IMR-90 (cell line): ENCODE results near the gene FAM89B. TPM values are rescaled to one million over a fixed set of nuclear protein-coding genes. Genes with fewer than 3 reads are reported as not detected.

ENCODE experiments used
- ATAC-seq: fragments of 200-7000 bp; cut with Tn5 transposase; 2 replicates; pipeline ENCODE4 v1.9.1; 2020; ENCODE audit warnings: low read depth, mild to moderate bottlenecking, moderate library complexity
- BruUV-seq: library from RNA; stranded (reverse); fragments of 400-500 nt; replicated peaks from 2 replicates; lab custom pipeline; 2021; lab: Mats Ljungman, UMichigan
- CTCF ChIA-PET: fragments of 300-600 bp; formaldehyde crosslinking; extraction: SDS; loops from one replicate; lab custom pipeline; 2021; ENCODE audit warnings: antibody characterized with exemption; lab: Yijun Ruan, JAX
- POLR2A ChIA-PET: fragments of 300-600 bp; sonication (Branson Sonifier 250); formaldehyde crosslinking; loops from one replicate; lab custom pipeline; 2022; ENCODE audit warnings: antibody characterized with exemption; ENCODE audit not compliant: unreplicated experiment; lab: Charles Lee
- DNase-seq: peaks from one replicate; pipeline ENCODE4 v3.0.0; 2013
- H2AFZ ChIP-seq: replicated peaks from 2 replicates; pipeline ENCODE3; 2013; ENCODE audit warnings: low read length, mild to moderate bottlenecking; ENCODE audit not compliant: poor library complexity
- H2AK5ac ChIP-seq: 2 replicates; pipeline ENCODE4 v1.6.1; 2013; ENCODE audit warnings: low read depth, low read length, inconsistent platforms
- H2AK9ac ChIP-seq: replicated peaks from 2 replicates; pipeline ENCODE3; 2013; ENCODE audit warnings: mild to moderate bottlenecking, low read depth, low read length, moderate library complexity; ENCODE audit not compliant: poor library complexity
- H2BK120ac ChIP-seq: 2 replicates; pipeline ENCODE4 v1.6.1; 2013; ENCODE audit warnings: low read depth, low read length, inconsistent platforms
- H2BK15ac ChIP-seq: 3 replicates; pipeline ENCODE4 v1.6.1; 2013; ENCODE audit warnings: low read depth, low read length, inconsistent platforms
- H2BK20ac ChIP-seq: 2 replicates; pipeline ENCODE4 v1.6.1; 2013; ENCODE audit warnings: low read depth, mild to moderate bottlenecking, inconsistent platforms, low read length, moderate library complexity
- H2BK5ac ChIP-seq: 2 replicates; pipeline ENCODE4 v1.6.1; 2013; ENCODE audit warnings: mild to moderate bottlenecking, low read depth, low read length, inconsistent platforms; ENCODE audit not compliant: poor library complexity, severe bottlenecking
- H3K14ac ChIP-seq: replicated peaks from 2 replicates; pipeline ENCODE4 v1.6.1; 2013; ENCODE audit warnings: low read depth, low read length, inconsistent platforms
- H3K18ac ChIP-seq: 2 replicates; pipeline ENCODE4 v1.6.1; 2013; ENCODE audit warnings: low read depth, low read length, control low read depth
- H3K23ac ChIP-seq: 2 replicates; pipeline ENCODE4 v1.6.1; 2013; ENCODE audit warnings: low read depth, low read length, inconsistent platforms
- H3K27ac ChIP-seq: 2 replicates; pipeline ENCODE4 v1.5.1; 2013; ENCODE audit warnings: mild to moderate bottlenecking, control low read depth, low read length; ENCODE audit not compliant: insufficient read depth
- H3K27me3 ChIP-seq: 2 replicates; pipeline ENCODE4 v1.6.1; 2013; ENCODE audit warnings: low read length; ENCODE audit not compliant: control insufficient read depth, insufficient read depth
- H3K36me3 ChIP-seq: 2 replicates; pipeline ENCODE4 v1.6.1; 2013; ENCODE audit warnings: low read length, mixed read lengths; ENCODE audit not compliant: control insufficient read depth, insufficient read depth
- H3K4ac ChIP-seq: 2 replicates; pipeline ENCODE4 v1.6.1; 2013; ENCODE audit warnings: low read depth, low read length, inconsistent platforms
- H3K4me1 ChIP-seq: 2 replicates; pipeline ENCODE4 v1.6.1; 2013; ENCODE audit warnings: low read length, mixed read lengths; ENCODE audit not compliant: control insufficient read depth, insufficient read depth
- H3K4me2 ChIP-seq: 2 replicates; pipeline ENCODE4 v1.6.1; 2013; ENCODE audit warnings: low read depth, mild to moderate bottlenecking, control low read depth, low read length, moderate library complexity
- H3K4me3 ChIP-seq: 2 replicates; pipeline ENCODE4 v1.5.1; 2013; ENCODE audit warnings: low read depth, mild to moderate bottlenecking, control low read depth, low read length, moderate library complexity; ENCODE audit not compliant: insufficient read depth
- H3K56ac ChIP-seq: 2 replicates; pipeline ENCODE4 v1.6.1; 2013; ENCODE audit warnings: low read length, inconsistent platforms; ENCODE audit not compliant: insufficient read depth; ENCODE audit errors: extremely low read depth
- H3K79me1 ChIP-seq, 2 experiments: 2 replicates each; pipeline ENCODE4 v1.6.1; 2013; ENCODE audit warnings: low read length in 2 of 2, inconsistent platforms in 1 of 2, low read depth in 1 of 2
- H3K9ac ChIP-seq: 2 replicates; pipeline ENCODE4 v1.6.1; 2013; ENCODE audit warnings: low read depth, low read length, control low read depth
- H3K9me1 ChIP-seq: 2 replicates; pipeline ENCODE4 v1.6.1; 2013; ENCODE audit warnings: low read length, inconsistent platforms; ENCODE audit not compliant: insufficient read depth
- H3K9me3 ChIP-seq: 2 replicates; pipeline ENCODE4 v1.6.1; 2013; ENCODE audit warnings: low read length; ENCODE audit not compliant: control insufficient read depth, insufficient read depth
- H4K20me1 ChIP-seq: 2 replicates; pipeline ENCODE4 v1.6.1; 2013; ENCODE audit warnings: low read length, inconsistent platforms; ENCODE audit not compliant: insufficient read depth
- H4K5ac ChIP-seq: 2 replicates; pipeline ENCODE4 v1.6.1; 2013; ENCODE audit warnings: mild to moderate bottlenecking, low read depth, low read length, control low read depth
- H4K8ac ChIP-seq, 2 experiments: 2 replicates each; pipeline ENCODE4 v1.6.1; 2013; ENCODE audit warnings: low read depth in 2 of 2, low read length in 2 of 2, control low read depth in 1 of 2, inconsistent platforms in 1 of 2
- H4K91ac ChIP-seq: 2 replicates; pipeline ENCODE4 v1.6.1; 2013; ENCODE audit warnings: low read depth, low read length, inconsistent platforms; ENCODE audit not compliant: insufficient read depth
- CEBPB ChIP-seq: IDR thresholded peaks from 2 replicates; pipeline ENCODE4 v1.6.1; 2012; ENCODE audit warnings: low read depth, low read length, improper control_type of control experiment
- CHD1 ChIP-seq: IDR thresholded peaks from 2 replicates; pipeline ENCODE4 v1.6.1; 2012; ENCODE audit warnings: low read depth, low read length, improper control_type of control experiment
- FOS ChIP-seq: fragments of 150-350 bp; IDR thresholded peaks from 2 replicates; pipeline ENCODE4 v1.6.1; 2016; ENCODE audit warnings: low read depth, low read length
- MAFK ChIP-seq: IDR thresholded peaks from 2 replicates; pipeline ENCODE4 v1.6.1; 2012; ENCODE audit warnings: low read depth, low read length, improper control_type of control experiment
- MAZ ChIP-seq: IDR thresholded peaks from 2 replicates; pipeline ENCODE4 v1.6.1; 2012; ENCODE audit warnings: low read depth, mild to moderate bottlenecking, low read length, improper control_type of control experiment, moderate library complexity, borderline replicate concordance
- MXI1 ChIP-seq: IDR thresholded peaks from 2 replicates; pipeline ENCODE4 v1.6.1; 2012; ENCODE audit warnings: low read depth, mild to moderate bottlenecking, low read length, moderate library complexity, borderline replicate concordance
- NFE2L2 ChIP-seq: fragments of 150-350 bp; IDR thresholded peaks from 2 replicates; pipeline ENCODE4 v1.6.1; 2016; ENCODE audit warnings: low read depth, mild to moderate bottlenecking, low read length
- POLR2A ChIP-seq: IDR thresholded peaks from 2 replicates; pipeline ENCODE4 v1.6.1; 2012; ENCODE audit warnings: mild to moderate bottlenecking, low read depth, low read length
- RAD21 ChIP-seq: IDR thresholded peaks from 2 replicates; pipeline ENCODE4 v1.6.1; 2012; ENCODE audit warnings: low read length, improper control_type of control experiment
- RCOR1 ChIP-seq: IDR thresholded peaks from 2 replicates; pipeline ENCODE4 v1.6.1; 2012; ENCODE audit warnings: mild to moderate bottlenecking, low read length, improper control_type of control experiment; ENCODE audit not compliant: insufficient replicate concordance
- RFX5 ChIP-seq: IDR thresholded peaks from 2 replicates; pipeline ENCODE4 v1.8.0; 2012; ENCODE audit warnings: low read depth, mild to moderate bottlenecking, low read length, moderate library complexity
- SMC3 ChIP-seq: fragments of 150-350 bp; IDR thresholded peaks from 2 replicates; pipeline ENCODE4 v1.6.1; 2016; ENCODE audit warnings: low read depth, mild to moderate bottlenecking, antibody characterized with exemption, low read length, moderate library complexity
- WGBS, 2 experiments: methylation state at CpG; one replicate each; pipeline versions ENCODE4 v1.1.5 to v1.1.7; 2013; ENCODE audit warnings: missing lambda C conversion rate in 2 of 2; ENCODE audit not compliant: insufficient read length in 1 of 2; ENCODE audit errors: extremely low coverage in 2 of 2; 5-methylcytosine and 5-hydroxymethylcytosine counted together
- dilution Hi-C: fragments of 300-500 bp; cut with HindIII; formaldehyde crosslinking; loops from one replicate; pipeline ENCODE4 v1.14.3; 2018; ENCODE audit warnings: low sequenced_read_pairs; ENCODE audit not compliant: unreplicated experiment
- in situ Hi-C: fragments of 300-500 bp; cut with MboI; formaldehyde crosslinking; loops from 3 replicates; pipeline ENCODE4 v1.14.3; 2019; ENCODE audit warnings: low sequenced_read_pairs, inconsistent platforms, mixed read lengths
- intact Hi-C: fragments of 100-400 bp; cut with micrococcal nuclease; formaldehyde crosslinking; loops from 2 replicates; pipeline ENCODE4 v1.10.0; 2022
- polyA plus RNA-seq, 3 experiments: library from polyadenylated mRNA; depleted of rRNA; stranded (reverse); fragments of >200 nt; gene quantifications; 2 replicates each; pipeline ENCODE4 v1.2.3, GENCODE V29; 2012; ENCODE audit warnings: low replicate concordance in 1 of 3
- total RNA-seq: library from RNA; depleted of rRNA; stranded (reverse); fragments of >200 nt; gene quantifications from 2 replicates; pipeline ENCODE4 v1.2.3, GENCODE V29; 2012
- TF ChIP-seq, protein P1 (sequence below): fragments of 150-350 bp; IDR thresholded peaks from 2 replicates; pipeline ENCODE4 v1.6.1; 2017; ENCODE audit warnings: mild to moderate bottlenecking, antibody characterized with exemption, low read length, low read depth
- TF ChIP-seq, protein P2 (sequence below): conservative IDR thresholded peaks from 2 replicates; pipeline ENCODE4 v1.5.1; 2012; ENCODE audit warnings: mild to moderate bottlenecking, low read depth, low read length, improper control_type of control experiment

The FAM89B gene
- total and polyA plus RNA-seq, 2 of the 4 experiments (the other 2 are of a cell fraction): 12.0 to 65.5 TPM

DNA sequence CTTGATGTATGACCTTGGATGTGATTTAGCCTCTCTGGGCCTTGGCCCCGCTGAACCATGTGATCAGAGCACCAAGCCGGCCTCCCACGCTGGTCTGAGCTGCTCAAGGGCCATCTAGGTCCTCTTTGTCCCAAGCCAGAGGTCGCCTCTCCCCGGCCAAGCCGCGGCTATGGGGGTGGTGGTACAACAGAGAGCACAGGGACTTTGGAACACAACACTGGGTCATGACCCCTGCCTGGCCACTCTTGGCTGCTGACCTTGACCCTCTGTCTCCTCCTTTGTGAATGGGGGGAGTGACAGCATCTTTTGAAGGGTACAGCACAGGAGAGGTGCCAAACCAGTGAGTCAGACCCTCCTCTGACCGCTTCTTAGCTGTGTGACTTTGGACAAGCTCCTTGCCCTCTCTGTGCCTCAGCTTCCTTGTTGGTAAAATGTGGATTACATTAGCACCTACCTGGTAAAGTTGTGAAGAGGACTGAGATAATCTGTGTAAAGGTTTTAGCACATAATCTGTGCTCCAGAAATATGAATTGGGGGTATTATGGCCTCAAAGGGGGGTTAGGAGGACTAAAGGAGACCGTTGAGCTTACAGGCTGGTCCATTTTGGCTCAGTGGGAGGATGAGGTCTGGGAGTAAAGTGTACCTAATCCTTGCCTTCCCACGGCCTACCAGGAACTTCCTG lies 42.7 kb upstream of the FAM89B start:
- no TSS peak for BruUV-seq
- Histone ChIP-seq H2AFZ (no peak overlapping the region), H3K18ac (no peak overlapping the region), H2BK120ac (no peak overlapping the region), H3K9me1 (0 out of 2 replicates have a peak, but pooled peaks cover 10% of the 10 kb centered on the region), H3K4ac (no peak overlapping the region), H3K23ac (no peak overlapping the region), H3K9me3 (no peaks in the 10 kb centered on the region), H3K56ac (no peak overlapping the region), H2BK20ac (no peak overlapping the region), H3K79me1 (peaks cover 32 to 78% of the 10 kb centered on the region in 2 experiments), H3K27ac (no peak overlapping the region), H2BK5ac (no peak overlapping the region), H2BK15ac (no peak overlapping the region), H3K4me2 (no peak overlapping the region), H3K4me3 (no peak overlapping the region), H2AK9ac (no peak overlapping the region), H3K4me1 (peaks cover 8% of the 10 kb centered on the region; the same call in 1 of the 2 replicates), H4K91ac (no peak overlapping the region), H4K5ac (no peak overlapping the region), H3K27me3 (no peaks in the 10 kb centered on the region), H4K8ac (no peak overlapping the region), H2AK5ac (no peak overlapping the region), H3K36me3 (peaks cover 68% of the 10 kb centered on the region), H3K14ac (no peak overlapping the region), H3K9ac (no peak overlapping the region), H4K20me1 (peaks cover 53% of the 10 kb centered on the region)
- TF ChIP-seq, protein P1, sequence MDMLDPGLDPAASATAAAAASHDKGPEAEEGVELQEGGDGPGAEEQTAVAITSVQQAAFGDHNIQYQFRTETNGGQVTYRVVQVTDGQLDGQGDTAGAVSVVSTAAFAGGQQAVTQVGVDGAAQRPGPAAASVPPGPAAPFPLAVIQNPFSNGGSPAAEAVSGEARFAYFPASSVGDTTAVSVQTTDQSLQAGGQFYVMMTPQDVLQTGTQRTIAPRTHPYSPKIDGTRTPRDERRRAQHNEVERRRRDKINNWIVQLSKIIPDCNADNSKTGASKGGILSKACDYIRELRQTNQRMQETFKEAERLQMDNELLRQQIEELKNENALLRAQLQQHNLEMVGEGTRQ: no peak
- TF ChIP-seq, protein P2, sequence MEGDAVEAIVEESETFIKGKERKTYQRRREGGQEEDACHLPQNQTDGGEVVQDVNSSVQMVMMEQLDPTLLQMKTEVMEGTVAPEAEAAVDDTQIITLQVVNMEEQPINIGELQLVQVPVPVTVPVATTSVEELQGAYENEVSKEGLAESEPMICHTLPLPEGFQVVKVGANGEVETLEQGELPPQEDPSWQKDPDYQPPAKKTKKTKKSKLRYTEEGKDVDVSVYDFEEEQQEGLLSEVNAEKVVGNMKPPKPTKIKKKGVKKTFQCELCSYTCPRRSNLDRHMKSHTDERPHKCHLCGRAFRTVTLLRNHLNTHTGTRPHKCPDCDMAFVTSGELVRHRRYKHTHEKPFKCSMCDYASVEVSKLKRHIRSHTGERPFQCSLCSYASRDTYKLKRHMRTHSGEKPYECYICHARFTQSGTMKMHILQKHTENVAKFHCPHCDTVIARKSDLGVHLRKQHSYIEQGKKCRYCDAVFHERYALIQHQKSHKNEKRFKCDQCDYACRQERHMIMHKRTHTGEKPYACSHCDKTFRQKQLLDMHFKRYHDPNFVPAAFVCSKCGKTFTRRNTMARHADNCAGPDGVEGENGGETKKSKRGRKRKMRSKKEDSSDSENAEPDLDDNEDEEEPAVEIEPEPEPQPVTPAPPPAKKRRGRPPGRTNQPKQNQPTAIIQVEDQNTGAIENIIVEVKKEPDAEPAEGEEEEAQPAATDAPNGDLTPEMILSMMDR: no peak
- no peak for TF ChIP-seq RAD21
- TF ChIP-seq MXI1: no peak
- TF ChIP-seq CEBPB: no peak
- TF ChIP-seq MAZ: no peak
- no peak for TF ChIP-seq RCOR1
- TF ChIP-seq SMC3: no peak
- TF ChIP-seq MAFK: no peak
- no peak for TF ChIP-seq CHD1
- TF ChIP-seq POLR2A: no peak
- no peak for TF ChIP-seq RFX5
- TF ChIP-seq FOS: no peak
- no peak for TF ChIP-seq NFE2L2
- CTCF ChIA-PET: interaction anchor here (0.6 to 1.0 kb wide), 2 partner anchors 41 to 62 kb away, joined by 3 to 4 read pairs; partner anchors contain the start of gene ZNRD2
- intact Hi-C loops (no loop called here), dilution Hi-C loops (no loop called here), in situ Hi-C loops (no loop called here)
- ATAC-seq (no peak), DNase-seq (no peak)
- WGBS, 2 experiments: no CpG with 5 or more reads among the region's 10 CpGs
- POLR2A ChIA-PET: no interaction called here
